A172 (cell line): ENCODE measurements around the gene KDSR. TPM values are rescaled to one million over a fixed set of nuclear protein-coding genes. Genes with fewer than 3 reads are reported as not detected.

Experiments
- DNase-seq: peaks from one replicate; pipeline ENCODE4 v3.0.0-alpha.2; 2015; ENCODE audit warnings: low spot score
- total RNA-seq: library from RNA; depleted of rRNA; stranded (reverse); fragments of >200 nt; shearing (Covaris generic); gene quantifications from 2 replicates; pipeline ENCODE4 v1.2.3, GENCODE V29; 2014

Gene KDSR
- total RNA-seq, 1 experiment from 2014 or later, result 24.0 TPM

DNA sequence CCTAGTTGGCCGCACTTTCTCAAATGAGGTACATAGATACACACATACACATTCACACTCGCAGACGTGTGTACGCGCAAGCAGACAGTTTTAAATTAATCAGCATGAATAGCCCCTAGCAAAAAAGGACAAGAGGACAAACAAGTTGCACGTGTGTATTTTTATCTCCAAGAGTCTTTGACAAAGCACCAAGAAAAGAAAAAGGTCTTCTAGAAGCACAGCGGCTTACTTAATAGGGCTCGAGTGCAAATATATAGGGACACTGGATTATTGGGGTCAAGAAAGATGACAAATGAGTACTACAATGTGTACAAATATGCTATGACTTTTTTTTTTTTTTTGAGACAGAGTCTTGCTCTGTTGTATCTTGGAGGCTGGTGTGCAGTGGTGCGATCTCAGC lies 45.7 kb downstream of the KDSR start:
- DNase-seq, result no peak

DNA sequence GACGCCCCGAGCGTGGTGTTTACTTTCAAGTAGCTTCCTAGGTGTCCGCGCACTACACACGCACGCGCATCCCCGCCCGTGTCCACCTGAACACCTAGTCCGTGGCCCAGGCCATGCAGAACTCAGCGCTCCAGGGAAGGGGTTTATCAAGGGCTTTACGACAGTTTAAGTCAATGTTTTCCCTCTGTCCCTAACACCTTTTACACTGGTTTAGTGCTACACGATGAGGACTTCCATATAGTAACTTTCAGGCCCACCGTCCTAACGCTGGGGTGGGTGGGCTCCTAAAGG lies 46.1 kb downstream of the KDSR start:
- no peak for DNase-seq

DNA sequence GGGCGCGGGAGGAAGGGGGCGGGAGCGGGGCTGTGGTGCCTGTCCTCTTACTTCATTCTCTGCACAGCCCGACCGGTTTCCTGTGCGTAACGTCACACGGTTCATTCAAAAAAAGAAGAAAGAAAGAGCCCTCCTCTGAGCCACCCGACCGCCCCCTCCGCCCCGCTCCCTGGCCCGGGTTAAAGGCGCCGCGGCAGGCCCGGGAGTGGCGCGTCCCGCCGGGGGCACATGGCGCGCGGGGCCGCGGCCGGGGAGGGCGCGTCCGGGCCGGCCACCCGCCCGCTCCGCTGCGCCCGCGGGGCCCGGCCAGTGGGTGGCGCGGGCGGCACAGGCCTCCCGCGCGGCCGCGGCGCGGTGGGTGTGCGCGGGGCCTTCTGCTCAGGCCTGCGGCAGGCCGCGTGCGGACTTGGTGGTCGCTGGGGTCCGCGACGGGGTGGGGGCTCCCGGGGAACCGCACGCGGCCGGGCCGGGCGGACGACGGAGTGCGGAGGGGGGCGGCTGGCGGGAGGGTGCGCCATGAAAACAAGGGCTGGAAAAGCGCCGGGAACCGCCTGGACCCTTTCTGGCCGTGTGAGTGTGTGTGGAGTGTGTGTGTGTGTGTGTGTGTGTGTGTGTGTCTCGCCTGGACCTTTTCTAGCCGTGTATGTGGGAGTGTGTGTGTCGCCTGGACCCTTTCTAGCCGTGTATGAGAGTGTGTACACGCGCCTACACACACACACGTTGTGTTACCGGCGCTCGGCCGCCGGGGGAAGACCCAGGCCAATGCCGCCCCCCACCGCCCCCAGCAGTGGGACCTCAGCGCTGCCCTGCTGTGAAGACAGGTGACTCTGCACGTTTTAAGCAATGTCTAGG lies 46.7 kb downstream of the KDSR start:
- DNase-seq, result peak; percentile 43

DNA sequence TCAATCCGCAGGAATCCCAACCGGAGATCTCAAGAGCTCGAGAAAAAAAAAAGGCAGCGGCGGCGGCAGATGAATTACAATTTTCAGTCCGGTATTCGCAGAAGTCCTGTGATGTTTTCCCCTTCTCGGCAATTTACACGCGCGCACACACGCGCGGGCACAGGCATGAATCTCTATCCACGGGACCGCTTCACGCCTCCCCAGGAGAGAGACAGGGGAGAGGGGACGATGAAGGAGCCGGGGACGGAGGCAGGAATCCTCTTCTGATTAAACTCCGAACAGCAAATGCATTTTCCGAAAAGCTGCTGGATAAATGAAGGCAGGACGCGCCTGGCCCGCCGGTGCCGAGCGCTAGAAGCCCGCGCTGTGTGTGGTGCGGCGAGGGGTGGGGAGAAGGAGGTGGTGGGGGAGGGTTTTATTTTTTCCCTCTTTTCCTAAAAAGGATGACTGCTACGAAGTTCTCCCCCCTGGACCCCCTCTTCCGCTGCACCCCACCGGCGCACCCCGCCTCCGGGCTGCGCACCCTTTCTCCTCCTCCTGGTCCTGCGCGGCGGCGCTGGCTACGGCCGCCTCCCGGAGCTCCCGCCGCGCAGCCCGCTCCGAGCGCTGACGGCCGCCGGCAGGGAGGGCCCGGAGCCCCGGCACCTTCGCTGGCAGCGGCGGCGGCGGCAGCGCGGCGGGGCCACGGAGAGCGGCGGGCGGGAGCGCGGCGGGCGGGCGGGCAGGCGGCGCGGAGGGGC lies 47.5 kb downstream of the KDSR start, which contains the start of gene BCL2:
TSS of gene BCL2 (minus strand) at position 387 of the 740 bp plus-strand sequence.
- no peak for DNase-seq

DNA sequence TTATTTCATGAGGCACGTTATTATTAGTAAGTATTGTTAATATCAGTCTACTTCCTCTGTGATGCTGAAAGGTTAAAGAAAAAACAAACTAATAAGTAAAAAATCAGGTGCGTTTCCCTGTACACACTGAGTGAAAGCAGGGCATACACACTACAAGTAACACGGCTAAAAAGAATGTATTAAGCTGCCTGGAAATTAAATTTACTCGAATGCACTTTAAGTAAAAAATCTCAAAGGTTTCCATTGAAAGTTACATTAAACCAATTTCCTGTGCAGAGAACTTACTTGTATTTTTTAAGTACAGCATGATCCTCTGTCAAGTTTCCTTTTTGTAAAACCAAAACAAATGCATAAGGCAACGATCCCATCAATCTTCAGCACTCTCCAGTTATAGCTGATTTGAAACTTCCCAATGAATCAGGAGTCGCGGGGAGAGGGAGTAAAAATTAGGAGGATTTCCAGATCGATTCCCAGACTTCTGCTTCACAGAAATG lies 48.1 kb downstream of the KDSR start:
- DNase-seq, result no peak

DNA sequence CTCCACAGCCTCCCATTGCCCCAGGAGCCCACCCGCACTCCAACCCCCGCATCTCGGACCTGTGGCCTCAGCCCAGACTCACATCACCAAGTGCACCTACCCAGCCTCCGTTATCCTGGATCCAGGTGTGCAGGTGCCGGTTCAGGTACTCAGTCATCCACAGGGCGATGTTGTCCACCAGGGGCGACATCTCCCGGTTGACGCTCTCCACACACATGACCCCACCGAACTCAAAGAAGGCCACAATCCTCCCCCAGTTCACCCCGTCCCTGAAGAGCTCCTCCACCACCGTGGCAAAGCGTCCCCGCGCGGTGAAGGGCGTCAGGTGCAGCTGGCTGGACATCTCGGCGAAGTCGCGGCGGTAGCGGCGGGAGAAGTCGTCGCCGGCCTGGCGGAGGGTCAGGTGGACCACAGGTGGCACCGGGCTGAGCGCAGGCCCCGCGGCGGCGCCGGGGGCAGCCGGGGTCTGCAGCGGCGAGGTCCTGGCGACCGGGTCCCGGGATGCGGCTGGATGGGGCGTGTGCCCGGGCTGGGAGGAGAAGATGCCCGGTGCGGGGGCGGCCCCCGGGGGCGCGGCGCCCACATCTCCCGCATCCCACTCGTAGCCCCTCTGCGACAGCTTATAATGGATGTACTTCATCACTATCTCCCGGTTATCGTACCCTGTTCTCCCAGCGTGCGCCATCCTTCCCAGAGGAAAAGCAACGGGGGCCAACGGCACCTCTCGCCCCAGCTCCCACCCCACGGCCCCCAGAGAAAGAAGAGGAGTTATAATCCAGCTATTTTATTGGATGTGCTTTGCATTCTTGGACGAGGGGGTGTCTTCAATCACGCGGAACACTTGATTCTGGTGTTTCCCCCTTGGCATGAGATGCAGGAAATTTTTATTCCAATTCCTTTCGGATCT lies 48.8 kb downstream of the KDSR start:
- DNase-seq, result no peak

DNA sequence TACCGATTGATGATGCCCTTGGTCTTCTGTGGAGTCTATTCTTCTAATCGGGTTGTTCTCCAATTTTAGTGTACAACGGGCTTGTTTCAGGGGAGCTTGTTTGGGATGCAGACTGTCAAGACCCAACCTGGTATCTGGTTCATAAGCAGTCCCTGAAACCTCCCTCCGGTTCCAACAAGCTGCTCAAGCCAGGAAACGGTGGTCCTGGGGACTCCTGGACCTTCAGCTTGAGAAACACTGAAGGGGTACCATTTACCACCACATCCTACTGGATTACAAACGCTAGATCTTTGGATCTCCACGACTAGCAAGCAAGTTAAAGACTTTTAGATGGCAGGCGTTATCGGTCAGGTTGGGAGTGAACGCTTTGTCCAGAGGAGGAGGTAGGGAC lies 49.5 kb downstream of the KDSR start:
- DNase-seq, result no peak

DNA sequence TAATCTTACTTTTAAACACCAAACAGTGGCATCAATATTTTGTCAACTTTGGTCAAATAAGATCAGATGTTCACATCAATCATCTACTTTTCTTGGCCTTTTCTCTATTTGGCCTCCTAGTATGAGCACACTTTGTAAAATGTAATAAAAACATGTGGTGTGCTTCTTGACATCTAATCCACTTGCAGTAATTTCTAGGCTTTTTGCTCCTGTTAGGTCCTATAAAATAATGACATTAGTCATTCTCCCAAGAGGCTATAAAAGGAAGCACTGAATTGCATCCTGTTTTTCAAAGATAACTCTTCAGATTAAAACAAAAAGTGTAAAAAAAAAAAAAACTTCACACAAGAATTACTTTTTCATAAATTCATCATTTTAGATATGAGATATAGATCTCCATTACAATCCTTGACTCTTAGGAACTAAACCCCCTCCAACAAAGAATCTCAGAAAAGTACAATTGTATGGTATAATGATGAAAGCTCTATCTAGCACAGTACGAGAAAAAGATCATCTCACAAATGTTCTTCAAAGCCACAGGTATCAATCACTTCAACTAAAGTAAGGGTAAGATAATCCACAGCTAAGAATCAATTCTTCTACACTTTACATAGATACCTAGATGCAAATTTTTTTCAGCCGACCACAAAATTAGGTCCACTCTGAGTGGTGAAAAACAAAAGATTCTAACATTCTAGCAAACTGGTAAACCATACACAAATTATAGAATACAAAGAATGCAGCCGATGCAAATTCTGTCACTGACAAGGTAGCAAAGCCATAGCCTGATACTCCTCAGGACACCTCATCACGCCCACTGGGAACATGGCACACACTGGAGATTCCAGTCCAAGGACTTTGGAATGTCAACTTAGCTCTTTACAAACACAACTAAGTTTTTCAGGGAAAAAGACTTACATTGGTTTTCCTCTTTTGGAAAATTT lies 50.1 kb downstream of the KDSR start:
- DNase-seq, result no peak

DNA sequence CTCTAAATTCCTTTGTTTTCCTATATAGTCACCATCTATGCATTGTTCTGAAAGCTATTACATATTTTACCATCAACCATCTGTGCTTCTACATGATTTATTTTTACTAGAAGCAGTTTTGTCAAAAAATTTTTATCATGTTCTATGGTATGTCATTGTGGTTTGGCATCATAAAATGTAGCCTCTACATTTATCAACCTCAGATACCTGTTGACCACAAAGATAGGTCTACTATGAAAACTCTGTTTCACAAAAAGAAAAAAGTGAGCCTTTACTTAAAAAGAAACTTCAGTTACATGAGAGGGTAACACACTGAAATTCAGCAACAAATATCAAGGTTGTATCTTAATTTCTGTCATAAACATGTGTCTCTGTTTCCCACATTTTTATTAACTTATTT lies 51.1 kb downstream of the KDSR start:
- no peak for DNase-seq

DNA sequence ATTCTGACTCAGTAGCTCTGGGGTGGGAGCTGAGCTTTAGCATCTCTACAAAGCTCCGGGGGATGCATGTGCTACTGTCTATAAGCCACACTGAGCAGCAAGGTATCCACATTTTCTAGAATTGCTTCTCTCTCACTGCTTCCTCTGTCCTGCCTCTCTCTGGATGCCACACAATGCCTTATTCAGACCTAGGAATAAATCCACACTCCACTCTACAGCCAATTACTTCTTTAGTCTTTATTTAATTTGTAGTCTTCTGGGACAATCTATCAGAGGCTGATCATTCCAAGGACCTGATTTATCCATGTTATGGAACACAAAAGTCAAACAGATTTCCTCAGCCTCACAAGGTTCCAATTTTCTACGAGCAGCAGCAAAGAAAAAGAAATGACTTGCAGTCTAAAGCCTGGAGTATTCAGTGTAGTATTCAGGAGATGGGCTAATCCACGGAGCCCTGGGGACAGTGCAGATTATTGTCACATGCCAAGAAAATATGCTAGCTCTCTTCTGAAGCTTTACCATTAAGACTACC lies 51.8 kb downstream of the KDSR start:
- no peak for DNase-seq

DNA sequence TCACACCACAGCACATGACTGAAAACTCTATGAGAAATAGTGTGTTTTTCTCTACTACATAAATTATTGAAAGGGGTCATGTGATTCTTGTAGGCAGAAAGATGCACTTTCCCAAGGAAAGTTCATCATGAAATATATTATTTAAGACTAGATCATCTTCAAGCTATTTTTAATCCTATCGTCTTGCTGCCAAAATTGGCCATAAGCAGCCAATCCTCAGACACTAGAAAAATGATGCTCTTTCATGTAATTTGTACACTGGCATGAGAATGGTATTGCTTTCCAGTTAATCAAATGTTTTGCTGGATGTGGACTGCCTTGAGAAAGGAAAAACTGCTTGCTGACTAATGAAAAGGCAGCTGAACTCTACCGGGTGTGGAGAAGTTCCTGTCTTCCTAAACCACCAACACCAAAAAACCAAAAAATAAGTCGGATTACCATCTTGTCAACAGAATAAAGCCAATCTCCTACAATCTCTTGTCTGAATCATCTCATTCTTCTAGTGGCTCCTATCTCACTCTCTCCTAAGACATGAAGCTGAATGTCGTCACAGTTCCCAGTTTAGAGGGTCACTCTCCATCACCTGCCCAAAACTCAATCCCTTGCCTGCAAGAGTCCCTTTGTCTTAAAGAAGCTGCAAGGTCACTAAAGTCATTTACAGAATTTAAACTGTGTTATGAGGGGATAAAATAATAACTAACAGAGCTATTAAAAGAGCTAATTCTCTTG lies 52.8 kb downstream of the KDSR start:
- no peak for DNase-seq

DNA sequence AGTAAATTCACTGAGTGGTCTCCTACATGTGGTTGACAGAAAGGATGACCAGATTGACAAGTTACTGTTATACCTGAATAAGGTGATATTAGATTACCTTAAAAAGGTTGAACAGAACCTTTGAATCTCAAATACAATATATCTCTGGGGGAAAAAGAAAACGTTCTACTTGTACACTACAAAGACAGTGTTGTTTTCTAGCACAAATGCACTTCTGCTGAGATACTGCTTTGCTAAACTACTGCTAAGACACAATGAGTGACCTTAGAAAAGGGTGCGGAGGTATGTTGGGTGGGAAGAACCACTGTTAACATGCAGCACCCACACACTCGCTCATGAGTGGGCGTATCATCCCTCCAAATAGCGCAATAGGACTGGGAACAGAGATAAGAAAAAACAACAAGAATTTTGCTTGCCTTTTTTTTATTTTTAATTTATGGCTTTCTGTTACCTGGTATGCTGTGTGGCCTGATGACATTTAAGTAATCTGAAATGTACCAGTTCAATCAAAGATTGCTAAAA lies 53.5 kb downstream of the KDSR start:
- DNase-seq, result no peak

DNA sequence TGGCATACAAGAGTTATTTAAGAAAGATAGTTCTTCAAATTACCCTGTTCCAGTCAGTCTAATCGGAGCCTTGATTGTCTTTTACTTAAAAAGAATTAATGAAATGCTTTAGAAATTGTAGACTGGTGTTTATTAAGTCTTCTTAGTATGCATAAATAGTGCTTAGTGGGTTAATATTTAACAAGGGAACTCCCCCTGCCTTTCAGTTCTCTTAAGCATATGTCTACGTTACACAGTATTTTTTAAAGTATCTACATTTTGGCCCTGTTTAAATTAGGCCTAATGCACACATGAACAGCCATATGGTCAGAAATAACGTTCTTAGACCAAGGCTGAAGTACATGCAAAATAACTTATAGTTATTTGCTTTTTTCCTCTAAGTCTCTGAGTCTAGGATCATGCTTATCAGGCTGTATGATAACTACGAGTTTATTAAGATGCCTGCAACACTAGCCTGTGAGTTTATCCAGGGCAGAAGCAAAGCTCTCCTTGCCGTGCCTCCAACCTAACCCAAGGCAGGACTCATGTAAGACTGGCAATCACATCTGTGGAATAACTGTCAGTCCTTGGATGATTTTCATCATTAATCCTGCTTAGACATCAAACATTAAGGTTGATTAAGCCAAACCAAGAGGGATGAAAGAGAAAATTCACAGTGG lies 54.1 kb downstream of the KDSR start:
- DNase-seq, result no peak

DNA sequence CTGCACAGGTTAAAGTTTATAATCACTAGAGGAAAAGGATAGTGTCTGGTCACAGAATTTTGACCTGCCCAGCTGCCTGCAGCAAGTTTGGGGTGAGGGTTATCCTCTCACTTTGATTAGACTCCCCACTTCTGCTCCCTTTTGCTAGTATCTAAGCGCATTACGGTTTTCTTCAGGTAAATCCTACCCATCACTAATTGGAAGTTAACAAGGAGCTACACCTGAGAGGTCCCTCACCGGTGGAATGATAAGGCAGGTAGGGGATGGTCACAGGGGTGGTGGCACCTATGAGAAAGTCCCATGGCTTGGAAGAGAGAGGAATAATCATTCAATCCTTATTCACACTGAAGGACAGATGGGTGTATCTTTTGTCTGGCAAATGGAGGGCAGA lies 55.0 kb downstream of the KDSR start:
- DNase-seq, result no peak

DNA sequence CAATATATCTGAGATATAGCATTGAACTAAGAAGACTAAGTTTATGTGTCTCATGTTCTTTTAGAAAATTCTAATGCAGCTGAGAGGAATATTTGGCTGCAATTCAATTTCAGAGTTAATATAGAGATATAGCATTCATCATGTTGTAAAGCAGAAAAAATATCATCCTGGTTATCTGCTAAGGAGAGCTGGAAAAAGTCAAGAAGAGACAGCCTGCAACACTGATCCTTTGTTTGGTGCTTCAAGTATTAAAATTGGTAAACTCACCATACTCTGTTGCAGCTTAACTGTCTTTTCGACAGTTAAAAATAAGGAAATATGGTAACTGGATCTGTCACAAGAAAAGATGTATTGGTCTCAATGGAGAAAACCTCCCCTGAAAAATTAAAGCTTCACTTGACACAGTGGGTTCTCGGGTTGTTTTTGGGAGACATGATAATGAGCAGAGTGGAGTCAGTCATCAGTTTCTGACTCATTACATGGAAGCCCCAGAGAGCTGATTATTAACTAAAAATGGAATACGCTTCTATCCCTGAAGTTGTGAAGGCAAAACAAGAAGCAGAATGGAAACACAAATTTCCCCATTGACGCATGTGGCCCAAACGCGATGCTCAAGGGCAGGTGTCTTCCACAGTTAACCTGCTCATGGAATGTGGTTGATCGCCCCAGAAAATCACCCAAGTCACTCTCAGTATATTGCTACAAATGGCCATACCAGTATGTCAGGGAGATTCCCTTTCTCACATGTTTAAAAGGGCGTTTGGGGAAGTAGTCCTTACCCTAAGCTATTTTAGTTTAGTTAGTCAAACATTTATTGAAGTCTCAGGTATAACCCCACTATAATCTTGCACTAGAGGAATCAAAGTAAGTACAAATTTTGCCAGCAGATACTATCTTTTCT lies 55.6 kb downstream of the KDSR start:
- no peak for DNase-seq

DNA sequence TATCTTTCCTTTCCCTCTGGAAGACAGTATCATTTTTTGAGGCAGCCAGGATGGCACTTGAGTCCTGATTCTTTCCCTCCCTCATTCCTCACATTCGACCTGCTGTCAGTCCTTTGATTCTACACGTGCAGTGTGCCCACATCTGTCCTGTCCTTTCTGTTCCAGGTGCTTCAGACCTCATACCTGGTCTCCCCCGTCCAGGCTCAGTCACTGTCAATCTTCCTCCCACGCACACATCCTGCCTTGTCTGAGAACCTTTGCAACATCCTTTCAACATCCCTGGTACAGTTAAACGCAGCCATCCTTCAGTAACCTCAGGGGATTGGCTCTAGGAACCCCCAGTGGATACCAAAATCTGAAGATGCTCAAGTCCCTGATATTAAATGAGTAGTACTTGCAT lies 57.6 kb downstream of the KDSR start:
- no peak for DNase-seq

DNA sequence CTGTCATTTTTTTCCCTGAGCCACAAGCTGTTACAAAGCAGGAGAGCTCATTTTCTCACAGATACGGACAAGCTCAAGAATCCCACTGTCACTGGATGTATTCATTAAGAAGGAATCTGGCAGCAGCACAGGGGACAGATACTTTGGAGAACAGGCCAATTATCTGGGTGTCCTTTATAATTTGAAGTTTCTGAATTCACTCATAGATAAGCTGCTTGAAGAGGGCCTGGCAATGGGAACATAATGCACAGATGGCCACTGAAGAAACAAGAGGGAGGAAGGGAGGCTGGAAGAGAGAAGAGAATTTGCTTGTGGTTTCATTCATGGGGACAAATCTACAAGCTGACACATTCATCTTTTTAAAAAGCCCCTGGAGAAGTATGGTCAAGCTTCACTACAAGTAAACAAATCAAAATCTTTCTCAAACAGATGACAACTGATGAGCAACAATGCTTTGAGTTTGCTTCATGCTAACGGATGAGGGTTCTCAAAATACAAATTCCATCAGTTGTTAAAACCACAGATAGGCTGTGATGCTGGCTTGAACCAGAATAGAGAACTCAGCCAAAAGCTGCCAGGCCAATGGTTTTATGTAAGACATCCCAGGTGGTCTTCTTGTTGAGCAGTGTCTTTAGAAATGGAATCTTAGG lies 59.3 kb downstream of the KDSR start:
- no peak for DNase-seq
